Measurements from ENCODE around the gene CLIC5. TPM values are rescaled to one million over a fixed set of nuclear protein-coding genes. Genes with fewer than 3 reads are reported as not detected.

The CLIC5 gene
- total RNA-seq, 2 experiments from 2014 or later, result 0.03 to 0.08 TPM

DNA sequence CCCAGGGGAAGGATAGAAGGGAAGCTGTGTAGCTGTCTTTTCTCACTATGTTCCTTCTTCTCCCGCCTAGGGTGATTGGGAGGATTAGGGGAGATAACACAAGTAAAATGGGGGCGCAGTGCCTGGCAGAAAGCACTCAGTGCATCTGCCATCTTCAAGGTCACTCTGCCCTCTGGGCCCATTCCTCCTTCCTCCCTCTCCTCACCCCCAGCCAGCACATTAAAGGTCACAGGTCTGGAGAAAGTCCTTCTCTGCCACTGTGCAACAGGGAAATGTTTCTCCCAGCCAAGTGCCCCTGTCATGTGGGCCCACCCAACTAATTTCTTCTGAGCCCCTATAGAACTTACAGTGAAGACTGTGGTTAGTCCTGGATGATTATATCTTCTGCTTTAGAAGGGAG, 45.8 kb downstream of the CLIC5 start:
- Histone ChIP-seq H3K9me3 (ENCODE audit: low read length) (no peaks in the 10 kb centered on the region), H3K79me2 (ENCODE audit: insufficient read depth, low read depth, low read length) (no peaks in the 10 kb centered on the region), H3K4me1 (ENCODE audit: insufficient read depth, low read length, poor library complexity, severe bottlenecking) (peaks cover 12% of the 10 kb centered on the region), H3K4me2 (ENCODE audit: low read length) (peak overlapping the region; percentile 20), H4K20me1 (ENCODE audit: insufficient read depth, low read length) (no peaks in the 10 kb centered on the region), H2AFZ (ENCODE audit: low read length) (no peak overlapping the region), H3K4me3 (ENCODE audit: low read depth, low read length, poor library complexity, severe bottlenecking) (no peak overlapping the region), H3K27ac (ENCODE audit: low read depth, low read length, poor library complexity, severe bottlenecking) (no peak overlapping the region), H3K36me3 (ENCODE audit: insufficient read depth, low read length) (no peaks in the 10 kb centered on the region), H3K9me2 (ENCODE audit: insufficient read depth, low read length) (no peaks in the 10 kb centered on the region)
- TF ChIP-seq EZH2phosphoT487 (IDR thresholded peaks at IDR 0.05; ENCODE audit: borderline replicate concordance, low read depth, low read length), result no peak
- TF ChIP-seq, protein P1, sequence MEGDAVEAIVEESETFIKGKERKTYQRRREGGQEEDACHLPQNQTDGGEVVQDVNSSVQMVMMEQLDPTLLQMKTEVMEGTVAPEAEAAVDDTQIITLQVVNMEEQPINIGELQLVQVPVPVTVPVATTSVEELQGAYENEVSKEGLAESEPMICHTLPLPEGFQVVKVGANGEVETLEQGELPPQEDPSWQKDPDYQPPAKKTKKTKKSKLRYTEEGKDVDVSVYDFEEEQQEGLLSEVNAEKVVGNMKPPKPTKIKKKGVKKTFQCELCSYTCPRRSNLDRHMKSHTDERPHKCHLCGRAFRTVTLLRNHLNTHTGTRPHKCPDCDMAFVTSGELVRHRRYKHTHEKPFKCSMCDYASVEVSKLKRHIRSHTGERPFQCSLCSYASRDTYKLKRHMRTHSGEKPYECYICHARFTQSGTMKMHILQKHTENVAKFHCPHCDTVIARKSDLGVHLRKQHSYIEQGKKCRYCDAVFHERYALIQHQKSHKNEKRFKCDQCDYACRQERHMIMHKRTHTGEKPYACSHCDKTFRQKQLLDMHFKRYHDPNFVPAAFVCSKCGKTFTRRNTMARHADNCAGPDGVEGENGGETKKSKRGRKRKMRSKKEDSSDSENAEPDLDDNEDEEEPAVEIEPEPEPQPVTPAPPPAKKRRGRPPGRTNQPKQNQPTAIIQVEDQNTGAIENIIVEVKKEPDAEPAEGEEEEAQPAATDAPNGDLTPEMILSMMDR (conservative IDR thresholded peaks at IDR 0.05; ENCODE audit: low read length), result no peak
- BruUV-seq (replicated peaks), result no TSS peak
- intact Hi-C loops (cut with micrococcal nuclease; ENCODE audit: unreplicated experiment), result no loop called here
- POLR2A ChIA-PET, result interaction anchor here (0.7 kb wide), 1 partner anchor 1702 kb away, joined by 8 read pairs; no protein-coding TSS in a partner anchor
- CTCF ChIA-PET (ENCODE audit: unreplicated experiment), result no interaction called here
- no peak for DNase-seq (ENCODE audit: low spot score)

DNA sequence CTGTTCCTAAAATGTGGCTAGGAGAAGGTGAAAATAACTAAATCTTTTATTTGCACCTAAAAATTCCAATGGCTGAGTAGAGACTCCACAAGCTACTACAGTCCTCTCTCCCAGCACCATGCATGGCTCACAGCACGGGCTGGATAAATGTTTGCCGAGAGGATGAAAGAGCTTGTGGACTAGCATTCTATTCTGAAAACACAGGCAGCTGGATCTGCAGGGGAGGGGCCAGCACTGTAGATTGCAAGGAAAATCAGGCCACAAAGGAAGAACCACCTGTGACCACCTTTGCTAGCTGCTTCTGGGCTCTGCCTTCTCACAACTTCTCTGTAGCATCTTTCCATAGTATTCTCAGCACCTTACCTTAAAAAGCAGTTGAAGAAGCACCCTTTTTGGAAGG, 46.6 kb downstream of the CLIC5 start:
- CTCF ChIA-PET (ENCODE audit: unreplicated experiment), result no interaction called here
- H3K4me3 ChIP-seq (ENCODE audit: low read depth, low read length, poor library complexity, severe bottlenecking), result no peak overlapping the region
- intact Hi-C loops (cut with micrococcal nuclease; ENCODE audit: unreplicated experiment), result no loop called here
- no peaks in the 10 kb centered on the region for H3K9me3 ChIP-seq (ENCODE audit: low read length)
- no peak overlapping the region for H3K4me2 ChIP-seq (ENCODE audit: low read length)
- no peak for DNase-seq (ENCODE audit: low spot score)
- no TSS peak for BruUV-seq (replicated peaks)
- H3K27ac ChIP-seq (ENCODE audit: low read depth, low read length, poor library complexity, severe bottlenecking), result no peak overlapping the region
- POLR2A ChIA-PET, result interaction anchor here (0.6 kb wide), 1 partner anchor 30 kb away, joined by 8 read pairs; no protein-coding TSS in a partner anchor
- H3K9me2 ChIP-seq (ENCODE audit: insufficient read depth, low read length), result no peaks in the 10 kb centered on the region
- no peak for TF ChIP-seq EZH2phosphoT487 (IDR thresholded peaks at IDR 0.05; ENCODE audit: borderline replicate concordance, low read depth, low read length)
- TF ChIP-seq, protein P1 (conservative IDR thresholded peaks at IDR 0.05; ENCODE audit: low read length), result no peak
- H3K79me2 ChIP-seq (ENCODE audit: insufficient read depth, low read depth, low read length), result no peaks in the 10 kb centered on the region
- H4K20me1 ChIP-seq (ENCODE audit: insufficient read depth, low read length), result no peaks in the 10 kb centered on the region
- no peaks in the 10 kb centered on the region for H3K36me3 ChIP-seq (ENCODE audit: insufficient read depth, low read length)
- peaks cover 12% of the 10 kb centered on the region for H3K4me1 ChIP-seq (ENCODE audit: insufficient read depth, low read length, poor library complexity, severe bottlenecking)
- no peak overlapping the region for H2AFZ ChIP-seq (ENCODE audit: low read length)

DNA sequence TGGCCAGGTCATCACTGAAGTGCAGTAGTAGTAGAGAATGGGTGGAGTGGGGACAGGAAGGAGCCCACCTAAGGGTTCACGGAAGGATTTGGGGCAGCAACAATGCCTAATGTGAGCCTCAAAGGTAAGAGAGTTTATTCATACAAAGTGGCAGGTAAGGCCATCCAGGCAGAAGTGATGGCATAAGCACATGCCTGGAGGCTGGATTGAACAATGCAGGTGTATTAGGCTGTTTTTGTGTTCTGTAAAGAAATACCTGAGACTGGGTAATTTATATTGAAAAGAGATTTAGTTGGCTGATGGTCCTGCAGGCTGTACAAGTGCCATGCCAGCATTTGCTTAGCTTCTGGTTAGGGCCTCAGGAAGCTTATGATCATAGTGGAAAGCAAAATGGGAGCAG, 48.3 kb downstream of the CLIC5 start:
- ChIA-PET POLR2A (no interaction called here), CTCF (ENCODE audit: unreplicated experiment) (no interaction called here)
- BruUV-seq (replicated peaks), result no TSS peak
- Histone ChIP-seq H3K4me2 (ENCODE audit: low read length) (no peak overlapping the region), H2AFZ (ENCODE audit: low read length) (no peak overlapping the region), H3K4me3 (ENCODE audit: low read depth, low read length, poor library complexity, severe bottlenecking) (no peak overlapping the region), H3K9me2 (ENCODE audit: insufficient read depth, low read length) (no peaks in the 10 kb centered on the region), H4K20me1 (ENCODE audit: insufficient read depth, low read length) (no peaks in the 10 kb centered on the region), H3K4me1 (ENCODE audit: insufficient read depth, low read length, poor library complexity, severe bottlenecking) (peaks cover 12% of the 10 kb centered on the region), H3K36me3 (ENCODE audit: insufficient read depth, low read length) (no peaks in the 10 kb centered on the region), H3K79me2 (ENCODE audit: insufficient read depth, low read depth, low read length) (no peaks in the 10 kb centered on the region), H3K9me3 (ENCODE audit: low read length) (no peaks in the 10 kb centered on the region), H3K27ac (ENCODE audit: low read depth, low read length, poor library complexity, severe bottlenecking) (no peak overlapping the region)
- intact Hi-C loops (cut with micrococcal nuclease; ENCODE audit: unreplicated experiment), result no loop called here
- TF ChIP-seq, protein P1 (conservative IDR thresholded peaks at IDR 0.05; ENCODE audit: low read length), result no peak
- no peak for TF ChIP-seq EZH2phosphoT487 (IDR thresholded peaks at IDR 0.05; ENCODE audit: borderline replicate concordance, low read depth, low read length)
- no peak for DNase-seq (ENCODE audit: low spot score)
